HAP-1 (cell line): ENCODE data around the gene FBXL3.
A peak's percentile ranks its signal among the peaks of the same experiment; 100 is the strongest.

Experiments
- DNase-seq, 2 experiments: peaks; one replicate each; pipeline ENCODE4 v3.0.0-alpha.2; 2016 to 2020; ENCODE audit warnings: low spot score in 2 of 2
- H3K27me3 ChIP-seq: fragments of 250-450 bp; sonication (Bioruptor Pico); 2 replicates; pipeline ENCODE4 v1.5.1; 2020; ENCODE audit warnings: low read depth, mild to moderate bottlenecking, moderate library complexity
- H3K36me3 ChIP-seq: fragments of 250-450 bp; sonication (Bioruptor Pico); replicated peaks from 2 replicates; pipeline ENCODE4 v1.5.1; 2020; ENCODE audit warnings: mild to moderate bottlenecking
- H3K4me1 ChIP-seq: fragments of 250-450 bp; sonication (Bioruptor Pico); 2 replicates; pipeline ENCODE4 v1.5.1; 2020; ENCODE audit warnings: mild to moderate bottlenecking
- H3K4me3 ChIP-seq: fragments of 250-450 bp; sonication (Bioruptor Pico); 2 replicates; pipeline ENCODE4 v1.5.1; 2020; ENCODE audit warnings: mild to moderate bottlenecking, moderate library complexity
- H3K9me3 ChIP-seq: fragments of 250-450 bp; sonication (Bioruptor Pico); 2 replicates; pipeline ENCODE4 v1.5.1; 2020; ENCODE audit warnings: mild to moderate bottlenecking, moderate library complexity
- in situ Hi-C: fragments of 300-500 bp; cut with MboI; formaldehyde crosslinking; loops from 3 replicates; pipeline ENCODE4 v1.14.3; 2020; ENCODE audit warnings: low sequenced_read_pairs, inconsistent platforms, mixed read lengths

The FBXL3 gene

GRCh38 chr13:77026861-77027621 is at the start of gene FBXL3:
Gene FBXL3, minus strand, starts transcription at chr13:77027159. Its CDS starts 5,299 bp downstream, at chr13:77021860.
- DNase-seq, result peak; percentile 87 to 89
- Histone ChIP-seq H3K9me3 (no peaks in the 10 kb centered on the region), H3K4me3 (peak within 1 kb of the TSS; percentile 60), H3K4me1 (peaks cover 30% of the 10 kb centered on the region), H3K27me3 (no peaks in the 10 kb centered on the region), H3K36me3 (no peaks in the 10 kb centered on the region; the same call in 1 of the 2 replicates)
- in situ Hi-C loops, result no loop called here

- Histone ChIP-seq H3K27me3 (no peaks in the 10 kb centered on the region), H3K4me1 (no peaks in the 10 kb centered on the region), H3K9me3 (no peaks in the 10 kb centered on the region), H3K36me3 (peaks cover 30% of the 10 kb centered on the region), H3K4me3 (no peak overlapping the region)
- DNase-seq, result no peak
- in situ Hi-C loops, result no loop called here
Measured at GRCh38 chr13:77067519-77067918, 40.6 kb upstream of the FBXL3 start.

GRCh38 chr13:77065461-77066147 is 38.6 kb upstream of the FBXL3 start:
- H3K27me3 ChIP-seq, result no peaks in the 10 kb centered on the region
- no peaks in the 10 kb centered on the region for H3K9me3 ChIP-seq
- no peaks in the 10 kb centered on the region for H3K4me1 ChIP-seq
- H3K36me3 ChIP-seq, result peaks cover 34% of the 10 kb centered on the region
- no peak overlapping the region for H3K4me3 ChIP-seq
- in situ Hi-C loops, result no loop called here
- no peak for DNase-seq

GRCh38 chr13:77062097-77062496 is 35.1 kb upstream of the FBXL3 start:
- Histone ChIP-seq H3K36me3 (peaks cover 33% of the 10 kb centered on the region), H3K27me3 (no peaks in the 10 kb centered on the region), H3K4me1 (no peaks in the 10 kb centered on the region), H3K9me3 (no peaks in the 10 kb centered on the region), H3K4me3 (no peak overlapping the region)
- DNase-seq, result no peak
- in situ Hi-C loops, result no loop called here

- H3K9me3 ChIP-seq, result no peaks in the 10 kb centered on the region
- H3K36me3 ChIP-seq, result peaks cover 34% of the 10 kb centered on the region
- H3K27me3 ChIP-seq, result no peaks in the 10 kb centered on the region
- no peak for DNase-seq
- no peak overlapping the region for H3K4me3 ChIP-seq
- H3K4me1 ChIP-seq, result no peaks in the 10 kb centered on the region
- in situ Hi-C loops, result no loop called here
Measured at GRCh38 chr13:77061362-77061761, 34.4 kb upstream of the FBXL3 start.

GRCh38 chr13:77056886-77057285 is 29.9 kb upstream of the FBXL3 start:
- H3K27me3 ChIP-seq, result no peaks in the 10 kb centered on the region
- H3K4me3 ChIP-seq, result no peak overlapping the region
- in situ Hi-C loops, result no loop called here
- DNase-seq, result no peak
- no peaks in the 10 kb centered on the region for H3K4me1 ChIP-seq
- peaks cover 30% of the 10 kb centered on the region for H3K36me3 ChIP-seq
- no peaks in the 10 kb centered on the region for H3K9me3 ChIP-seq

GRCh38 chr13:77056382-77056781 is 29.4 kb upstream of the FBXL3 start:
- H3K4me1 ChIP-seq, result no peaks in the 10 kb centered on the region
- H3K27me3 ChIP-seq, result no peaks in the 10 kb centered on the region
- in situ Hi-C loops, result no loop called here
- H3K4me3 ChIP-seq, result no peak overlapping the region
- no peak for DNase-seq
- H3K9me3 ChIP-seq, result no peaks in the 10 kb centered on the region
- peaks cover 33% of the 10 kb centered on the region for H3K36me3 ChIP-seq

GRCh38 chr13:77055158-77055557 is 28.2 kb upstream of the FBXL3 start:
- Histone ChIP-seq H3K4me3 (no peak overlapping the region), H3K9me3 (no peaks in the 10 kb centered on the region), H3K36me3 (peaks cover 40% of the 10 kb centered on the region), H3K4me1 (no peaks in the 10 kb centered on the region), H3K27me3 (no peaks in the 10 kb centered on the region)
- no peak for DNase-seq
- in situ Hi-C loops, result no loop called here

- H3K36me3 ChIP-seq, result peaks cover 37% of the 10 kb centered on the region
- in situ Hi-C loops, result no loop called here
- H3K4me3 ChIP-seq, result no peak overlapping the region
- DNase-seq, result no peak
- no peaks in the 10 kb centered on the region for H3K4me1 ChIP-seq
- H3K27me3 ChIP-seq, result no peaks in the 10 kb centered on the region
- no peaks in the 10 kb centered on the region for H3K9me3 ChIP-seq
Measured at GRCh38 chr13:77053192-77053591, 26.2 kb upstream of the FBXL3 start.

GRCh38 chr13:77048681-77049080 is 21.7 kb upstream of the FBXL3 start:
- DNase-seq, result no peak
- Histone ChIP-seq H3K9me3 (no peaks in the 10 kb centered on the region), H3K4me3 (no peak overlapping the region), H3K27me3 (no peaks in the 10 kb centered on the region), H3K36me3 (peaks cover 29% of the 10 kb centered on the region), H3K4me1 (no peaks in the 10 kb centered on the region)
- in situ Hi-C loops, result no loop called here

- in situ Hi-C loops, result no loop called here
- peaks cover 29% of the 10 kb centered on the region for H3K36me3 ChIP-seq
- no peak for DNase-seq
- no peaks in the 10 kb centered on the region for H3K9me3 ChIP-seq
- H3K4me1 ChIP-seq, result no peaks in the 10 kb centered on the region
- H3K27me3 ChIP-seq, result no peaks in the 10 kb centered on the region
- H3K4me3 ChIP-seq, result no peak overlapping the region
Measured at GRCh38 chr13:77047649-77048343, 20.8 kb upstream of the FBXL3 start.

GRCh38 chr13:77042566-77043177 is 15.7 kb upstream of the FBXL3 start:
- Histone ChIP-seq H3K4me1 (no peaks in the 10 kb centered on the region), H3K4me3 (no peak overlapping the region), H3K27me3 (no peaks in the 10 kb centered on the region), H3K36me3 (peaks cover 12% of the 10 kb centered on the region), H3K9me3 (no peaks in the 10 kb centered on the region)
- no peak for DNase-seq
- in situ Hi-C loops, result no loop called here

- no peak for DNase-seq
- in situ Hi-C loops, result no loop called here
- Histone ChIP-seq H3K4me1 (no peaks in the 10 kb centered on the region), H3K9me3 (no peaks in the 10 kb centered on the region), H3K36me3 (peaks cover 12% of the 10 kb centered on the region), H3K27me3 (no peaks in the 10 kb centered on the region), H3K4me3 (no peak overlapping the region)
Measured at GRCh38 chr13:77040835-77041234, 13.9 kb upstream of the FBXL3 start.

GRCh38 chr13:77040076-77040475 is 13.1 kb upstream of the FBXL3 start:
- H3K36me3 ChIP-seq, result peaks cover 7% of the 10 kb centered on the region
- no peaks in the 10 kb centered on the region for H3K4me1 ChIP-seq
- H3K4me3 ChIP-seq, result no peak overlapping the region
- H3K27me3 ChIP-seq, result no peaks in the 10 kb centered on the region
- H3K9me3 ChIP-seq, result no peaks in the 10 kb centered on the region
- no peak for DNase-seq
- in situ Hi-C loops, result no loop called here
